GM12874 (cell line): ENCODE data around the gene TBPL1.

Experiments
- TF ChIP-seq, protein P1 (sequence below): IDR thresholded peaks from 2 replicates; pipeline ENCODE4 v1.5.1; 2011; ENCODE audit warnings: low read depth, mild to moderate bottlenecking, control low read depth, low read length, moderate library complexity; ENCODE audit not compliant: insufficient read depth

The TBPL1 gene

DNA sequence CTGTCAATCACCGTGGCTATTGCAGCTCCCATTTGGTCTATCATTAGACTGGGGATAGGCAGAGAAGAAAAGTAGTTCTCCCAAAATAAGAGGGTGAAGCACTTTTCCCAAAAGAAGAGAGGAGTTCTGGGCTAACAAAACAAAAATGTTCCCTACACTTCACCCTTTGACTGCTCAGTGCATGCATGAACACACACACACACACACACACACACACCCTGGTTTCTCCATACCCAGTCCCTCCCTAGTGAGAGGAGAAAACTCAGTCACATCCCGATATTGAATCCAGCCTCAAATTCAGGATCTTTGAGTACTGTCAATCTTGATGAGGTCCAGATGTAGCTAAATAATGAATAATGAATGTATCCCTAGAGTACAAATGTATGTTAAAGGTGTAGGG, 4.6 kb upstream of the TBPL1 start:
- TF ChIP-seq, protein P1, sequence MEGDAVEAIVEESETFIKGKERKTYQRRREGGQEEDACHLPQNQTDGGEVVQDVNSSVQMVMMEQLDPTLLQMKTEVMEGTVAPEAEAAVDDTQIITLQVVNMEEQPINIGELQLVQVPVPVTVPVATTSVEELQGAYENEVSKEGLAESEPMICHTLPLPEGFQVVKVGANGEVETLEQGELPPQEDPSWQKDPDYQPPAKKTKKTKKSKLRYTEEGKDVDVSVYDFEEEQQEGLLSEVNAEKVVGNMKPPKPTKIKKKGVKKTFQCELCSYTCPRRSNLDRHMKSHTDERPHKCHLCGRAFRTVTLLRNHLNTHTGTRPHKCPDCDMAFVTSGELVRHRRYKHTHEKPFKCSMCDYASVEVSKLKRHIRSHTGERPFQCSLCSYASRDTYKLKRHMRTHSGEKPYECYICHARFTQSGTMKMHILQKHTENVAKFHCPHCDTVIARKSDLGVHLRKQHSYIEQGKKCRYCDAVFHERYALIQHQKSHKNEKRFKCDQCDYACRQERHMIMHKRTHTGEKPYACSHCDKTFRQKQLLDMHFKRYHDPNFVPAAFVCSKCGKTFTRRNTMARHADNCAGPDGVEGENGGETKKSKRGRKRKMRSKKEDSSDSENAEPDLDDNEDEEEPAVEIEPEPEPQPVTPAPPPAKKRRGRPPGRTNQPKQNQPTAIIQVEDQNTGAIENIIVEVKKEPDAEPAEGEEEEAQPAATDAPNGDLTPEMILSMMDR = no peak

DNA sequence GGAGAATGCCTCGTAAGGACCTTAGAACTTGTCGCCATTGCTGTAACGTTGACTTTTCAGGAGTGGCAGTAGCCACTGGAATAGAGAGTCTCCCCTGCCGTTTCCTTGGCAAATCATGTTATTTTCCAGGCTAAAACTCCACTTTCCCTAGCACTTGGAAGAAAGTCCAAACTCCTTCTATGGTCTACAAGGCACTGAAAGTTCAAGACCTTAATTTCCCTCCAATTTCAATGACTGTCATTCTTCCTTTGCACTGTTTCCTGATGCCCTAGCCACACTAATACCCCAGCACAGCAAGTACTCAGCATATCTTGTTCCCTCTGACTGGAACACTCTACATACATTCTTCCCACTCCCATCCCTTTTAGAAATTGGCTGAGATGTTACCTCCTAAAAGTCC, 1.8 kb upstream of the TBPL1 start:
- TF ChIP-seq, protein P1 = no peak

DNA sequence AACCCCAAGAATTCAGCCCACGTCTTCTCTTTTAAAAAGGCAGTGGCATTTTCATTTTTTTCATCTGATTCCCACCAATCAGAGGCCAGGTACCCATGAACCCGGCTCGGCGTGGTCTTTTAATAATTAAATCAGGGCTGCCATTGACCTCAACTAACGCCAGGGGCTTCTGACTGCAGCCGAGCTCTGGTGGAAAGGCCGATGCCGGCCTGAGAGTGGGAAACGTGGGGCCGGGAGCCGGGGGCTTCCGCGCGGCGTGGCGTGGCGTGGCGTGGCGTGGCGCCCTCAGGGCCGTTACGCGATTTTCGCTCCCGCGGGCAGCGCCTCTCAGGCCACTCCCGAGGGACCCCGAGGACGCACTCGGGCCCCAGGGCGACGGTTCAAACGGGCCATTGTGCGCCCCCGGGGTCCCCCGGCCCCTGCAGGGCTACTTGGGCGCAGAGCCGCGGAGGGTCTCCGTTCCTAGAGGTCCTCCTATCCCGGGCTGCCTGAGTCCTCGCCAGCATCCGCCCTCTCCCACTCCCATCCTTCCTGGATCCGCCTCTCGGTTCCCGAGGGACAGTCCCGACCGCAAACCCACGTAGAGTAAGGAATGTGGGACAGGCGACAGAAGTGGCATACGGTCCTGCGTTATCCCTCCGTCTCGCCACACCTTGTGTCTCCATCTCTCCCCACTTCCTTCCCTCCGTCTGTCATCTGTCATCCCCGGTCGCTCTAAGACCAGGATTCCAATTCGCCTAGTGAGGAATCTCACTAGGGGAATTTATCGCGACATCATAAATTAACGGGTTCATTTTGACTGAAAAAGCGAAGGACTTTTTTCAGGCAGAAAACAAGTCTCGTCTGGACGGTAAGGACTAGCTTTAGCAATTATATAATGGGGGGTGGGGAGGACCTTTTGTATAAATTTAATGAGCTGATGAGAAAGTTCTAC, 876 bp upstream of the TBPL1 start:
- TF ChIP-seq, protein P1 = no peak; the same call in 1 of the 2 replicates

DNA sequence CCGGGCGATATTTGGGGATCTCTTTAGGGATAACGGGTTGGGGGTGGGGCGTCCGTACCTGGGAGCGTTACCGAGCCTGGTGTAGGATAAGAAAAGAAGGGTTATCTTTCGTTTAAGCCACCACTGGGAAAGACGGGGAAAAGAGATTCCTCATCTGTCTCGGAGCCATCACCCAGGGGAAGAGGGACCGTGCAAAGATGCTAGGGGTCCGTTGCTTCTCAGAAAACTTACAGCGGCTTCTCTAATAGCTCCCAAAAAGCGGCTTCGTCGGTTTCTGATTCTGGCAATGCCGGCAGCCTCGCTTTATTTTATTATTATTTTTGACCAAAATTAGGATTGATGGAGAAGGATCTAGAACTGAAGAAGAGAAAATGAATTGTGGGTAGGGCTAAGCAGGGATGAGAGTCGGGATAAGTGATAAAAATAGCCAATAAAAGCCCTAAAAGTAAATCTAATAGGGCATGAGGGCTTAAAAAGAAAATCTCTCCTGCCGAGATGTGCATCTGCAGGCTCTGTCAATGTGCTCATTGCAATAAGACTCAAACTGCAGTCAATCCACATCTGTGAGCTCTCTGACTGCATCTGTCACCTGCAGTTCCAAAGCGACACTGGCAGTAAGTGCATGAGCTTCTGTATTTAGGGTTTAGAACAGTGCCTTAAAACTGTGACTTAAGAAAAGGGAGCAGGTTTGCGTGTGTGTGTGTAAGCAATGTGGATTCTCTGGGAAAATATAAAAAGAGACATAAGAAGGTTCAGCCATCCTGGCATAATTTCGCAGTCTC, 801 bp downstream of the TBPL1 start:
- TF ChIP-seq, protein P1 = no peak

DNA sequence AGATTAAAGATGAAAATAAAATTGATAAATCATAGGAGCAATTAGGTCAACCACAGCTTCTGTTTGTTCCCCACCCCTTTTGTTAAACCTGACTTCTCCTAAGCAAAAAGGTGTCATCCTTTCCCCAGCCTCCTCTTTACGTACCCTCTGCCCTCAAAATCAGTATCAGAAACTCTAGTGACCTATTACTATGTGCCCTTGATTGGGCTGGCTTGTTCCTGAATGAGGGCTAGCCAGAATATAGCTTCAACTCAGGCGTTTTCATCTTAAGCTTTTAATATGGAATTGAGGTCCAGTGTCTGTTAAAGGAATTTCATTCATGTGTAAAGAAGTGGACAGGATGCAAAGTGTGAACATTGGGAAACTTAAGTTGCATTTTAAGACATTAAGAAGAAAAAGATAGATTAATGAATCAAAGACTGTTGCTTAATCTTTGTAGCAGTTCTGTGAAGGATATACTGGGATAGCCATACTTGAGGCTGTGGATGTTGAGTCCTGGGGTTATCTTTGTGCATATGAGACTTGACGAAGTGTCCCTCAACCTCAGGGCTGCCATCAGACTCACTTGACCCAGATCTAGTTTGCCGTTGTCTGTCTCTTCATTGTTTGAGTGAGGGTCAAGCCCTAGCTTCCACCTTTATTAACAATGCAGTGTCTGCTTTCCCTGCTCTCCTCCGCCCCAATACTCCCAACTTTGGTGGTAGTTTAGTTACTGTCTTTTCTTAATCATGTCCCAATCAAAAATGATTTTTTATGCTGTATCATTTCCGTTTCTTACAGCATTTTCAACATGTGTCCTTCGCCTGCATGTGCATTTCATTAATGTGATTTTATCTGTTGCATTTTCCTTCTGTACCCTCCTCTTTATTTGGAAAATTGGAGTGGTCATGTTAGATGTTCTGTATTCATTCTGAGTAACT, 1.9 kb downstream of the TBPL1 start:
- TF ChIP-seq, protein P1 = no peak

DNA sequence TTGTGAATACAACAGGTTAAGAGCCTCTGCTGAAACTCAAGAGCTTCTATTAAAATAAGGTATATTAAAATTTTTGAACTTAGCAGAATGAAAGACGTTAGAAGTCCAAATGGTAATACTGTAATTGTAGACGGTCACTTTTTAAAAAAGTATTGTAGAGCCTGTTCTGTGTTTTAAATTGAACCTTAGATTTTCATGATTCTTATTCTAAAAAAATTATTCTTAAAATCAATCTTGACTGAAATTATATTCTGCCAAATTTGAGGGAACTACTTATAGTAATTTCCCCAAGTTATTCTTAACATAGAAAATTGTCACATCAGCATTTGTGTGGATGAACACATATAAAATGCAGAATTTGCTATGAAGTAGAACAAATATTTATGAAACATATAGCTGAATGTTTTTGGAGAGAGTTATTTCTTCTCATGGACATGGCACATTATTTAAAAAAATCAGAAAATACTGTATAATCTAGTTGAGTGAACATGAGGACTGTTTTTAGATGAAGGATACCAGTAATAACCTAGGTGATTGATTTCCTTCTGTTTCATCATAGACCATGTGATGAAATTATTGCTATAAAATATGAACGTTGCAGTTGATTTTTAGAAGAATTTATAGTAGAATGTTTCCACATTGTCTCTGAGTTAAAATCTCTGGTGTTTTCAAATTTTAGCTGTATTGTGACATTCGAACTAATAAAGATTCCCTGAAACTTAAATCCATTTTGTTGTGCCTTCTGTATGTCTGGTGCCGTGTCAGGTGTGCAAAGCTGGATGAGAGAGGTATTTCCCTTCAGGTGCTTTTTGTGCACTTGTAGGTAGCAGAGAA, 2.8 kb downstream of the TBPL1 start:
- TF ChIP-seq, protein P1 = no peak
